Body of pancreas (tissue), 4 donors: ENCODE results near the gene KIF19. TPM values are rescaled to one million over a fixed set of nuclear protein-coding genes. Genes with fewer than 3 reads are reported as not detected.
"Not testable (repeated sequence)": the region's sequence is repeated elsewhere in the genome, so short reads cannot be mapped to it uniquely, and the experiment has no call there.

ENCODE experiments used
- ATAC-seq: fragments of 150-250 bp; one replicate; pipeline ENCODE4 v1.9.1; 2016
- DNase-seq, 4 donors: peaks; one replicate each; pipeline ENCODE4 v3.0.0-alpha.2; 2019
- H3K27ac ChIP-seq, 4 donors: fragments of 200-600 bp; sonication (generic); 1 replicate in 3 of 4; 2 replicates in 1 of 4; pipeline versions ENCODE4 v1.5.1 to v1.6.1; 2016 to 2019; ENCODE audit warnings: mild to moderate bottlenecking in 1 of 4, mixed read lengths in 1 of 4, moderate library complexity in 1 of 4
- H3K27me3 ChIP-seq, 2 donors: fragments of 200-600 bp; sonication (generic); one replicate each; pipeline ENCODE4 v1.6.0; 2016; ENCODE audit warnings: mild to moderate bottlenecking in 1 of 2
- H3K36me3 ChIP-seq, 2 donors: fragments of 200-600 bp; sonication (generic); replicated peaks in 1 of 2; 2 replicates each; pipeline ENCODE4 v1.5.1; 2016; ENCODE audit warnings: low read depth in 2 of 2; ENCODE audit not compliant: insufficient read depth in 1 of 2
- H3K4me1 ChIP-seq: fragments of 200-600 bp; sonication (generic); one replicate; pipeline ENCODE4 v1.6.0; 2016
- H3K4me3 ChIP-seq, 2 donors: fragments of 200-600 bp; sonication (generic); 1 replicate in 1 of 2; 2 replicates in 1 of 2; pipeline ENCODE4 v1.5.1; 2016 to 2019
- H3K9me3 ChIP-seq, 3 donors: fragments of 200-600 bp; sonication (generic); 1 replicate in 2 of 3; 2 replicates in 1 of 3; pipeline ENCODE4 v1.5.1; 2016
- POLR2A ChIP-seq, 3 donors: fragments of 450-650 bp; IDR thresholded peaks; one replicate each; pipeline ENCODE4 v1.6.1; 2016; ENCODE audit warnings: antibody characterized with exemption in 3 of 3, mild to moderate bottlenecking in 2 of 3
- WGBS, 2 donors: methylation state at CpG; one replicate each; pipeline ENCODE4 v1.1.5; 2017; 5-methylcytosine and 5-hydroxymethylcytosine counted together
- intact Hi-C: fragments of 100-400 bp; cut with DNase I; formaldehyde crosslinking; loops from one replicate; pipeline ENCODE4 v1.15.1; 2023
- total RNA-seq, 2 donors: library from RNA; depleted of rRNA; stranded (reverse); fragments of >200 nt; gene quantifications; one replicate each; pipeline ENCODE4 v1.1.0, GENCODE V29; 2016
- TF ChIP-seq, protein P1 (sequence below), 7 experiments: fragments of 450-650 bp in 4 of 7; fragments of 200-600 bp in 3 of 7; sonication (generic) in 3 of 7; IDR thresholded peaks; one replicate each; pipeline ENCODE4 v1.5.1; 2016 to 2019; ENCODE audit warnings: antibody characterized with exemption in 7 of 7

Gene KIF19, protein sequence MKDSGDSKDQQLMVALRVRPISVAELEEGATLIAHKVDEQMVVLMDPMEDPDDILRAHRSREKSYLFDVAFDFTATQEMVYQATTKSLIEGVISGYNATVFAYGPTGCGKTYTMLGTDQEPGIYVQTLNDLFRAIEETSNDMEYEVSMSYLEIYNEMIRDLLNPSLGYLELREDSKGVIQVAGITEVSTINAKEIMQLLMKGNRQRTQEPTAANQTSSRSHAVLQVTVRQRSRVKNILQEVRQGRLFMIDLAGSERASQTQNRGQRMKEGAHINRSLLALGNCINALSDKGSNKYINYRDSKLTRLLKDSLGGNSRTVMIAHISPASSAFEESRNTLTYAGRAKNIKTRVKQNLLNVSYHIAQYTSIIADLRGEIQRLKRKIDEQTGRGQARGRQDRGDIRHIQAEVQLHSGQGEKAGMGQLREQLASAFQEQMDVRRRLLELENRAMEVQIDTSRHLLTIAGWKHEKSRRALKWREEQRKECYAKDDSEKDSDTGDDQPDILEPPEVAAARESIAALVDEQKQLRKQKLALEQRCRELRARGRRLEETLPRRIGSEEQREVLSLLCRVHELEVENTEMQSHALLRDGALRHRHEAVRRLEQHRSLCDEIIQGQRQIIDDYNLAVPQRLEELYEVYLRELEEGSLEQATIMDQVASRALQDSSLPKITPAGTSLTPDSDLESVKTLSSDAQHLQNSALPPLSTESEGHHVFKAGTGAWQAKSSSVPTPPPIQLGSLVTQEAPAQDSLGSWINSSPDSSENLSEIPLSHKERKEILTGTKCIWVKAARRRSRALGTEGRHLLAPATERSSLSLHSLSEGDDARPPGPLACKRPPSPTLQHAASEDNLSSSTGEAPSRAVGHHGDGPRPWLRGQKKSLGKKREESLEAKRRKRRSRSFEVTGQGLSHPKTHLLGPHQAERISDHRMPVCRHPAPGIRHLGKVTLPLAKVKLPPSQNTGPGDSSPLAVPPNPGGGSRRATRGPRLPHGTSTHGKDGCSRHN
- total RNA-seq, result 1 to 10 TPM; 2.3 to 3.3 TPM

DNA sequence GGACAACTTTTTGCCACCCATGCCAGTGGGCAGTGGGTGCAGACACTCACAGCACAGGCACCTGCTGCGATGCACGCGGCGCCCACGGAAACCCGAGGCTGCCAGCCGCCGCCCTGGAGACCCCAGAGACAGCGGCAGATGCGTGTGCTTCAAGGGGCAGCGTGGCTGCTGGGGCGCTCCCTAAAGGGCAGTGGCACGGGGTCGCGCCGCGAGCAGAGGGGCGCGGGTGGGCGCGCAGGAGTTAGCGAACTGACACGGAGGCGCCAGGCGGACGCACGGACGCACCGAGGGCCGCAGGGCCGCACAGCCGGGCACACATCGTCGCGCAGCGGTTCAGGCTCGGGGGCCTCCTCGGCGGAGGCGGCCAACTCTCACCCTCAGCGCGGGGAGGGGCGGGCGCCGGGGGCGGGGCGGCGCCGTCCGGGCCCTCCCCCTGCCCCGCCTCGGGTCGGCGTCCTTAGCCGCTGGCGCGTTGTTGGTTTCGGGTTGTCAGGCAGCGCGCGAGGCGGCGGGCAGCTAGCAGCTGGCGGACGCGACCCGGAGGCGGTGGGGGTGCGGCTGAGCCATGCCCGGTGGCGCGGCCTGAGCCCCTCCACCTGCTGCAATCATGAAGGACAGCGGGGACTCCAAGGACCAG, at the start of gene KIF19:
Gene KIF19, plus strand, starts transcription at position 484 of the 637 bp plus-strand sequence. Its CDS starts 124 bp downstream, at position 608.
- peaks cover 0 to 6% of the 10 kb centered on the region in 2 donors for H3K27me3 ChIP-seq
- 6% methylated on average over 69 of the region's 73 CpGs; no CpG with 5 or more reads in 1 of the 2 donors for WGBS, 2 donors
- no peak within 1 kb of the TSS for H3K4me3 ChIP-seq
- H3K36me3 ChIP-seq, result no peaks in the 10 kb centered on the region
- intact Hi-C loops, result no loop called here
- TF ChIP-seq, protein P1, sequence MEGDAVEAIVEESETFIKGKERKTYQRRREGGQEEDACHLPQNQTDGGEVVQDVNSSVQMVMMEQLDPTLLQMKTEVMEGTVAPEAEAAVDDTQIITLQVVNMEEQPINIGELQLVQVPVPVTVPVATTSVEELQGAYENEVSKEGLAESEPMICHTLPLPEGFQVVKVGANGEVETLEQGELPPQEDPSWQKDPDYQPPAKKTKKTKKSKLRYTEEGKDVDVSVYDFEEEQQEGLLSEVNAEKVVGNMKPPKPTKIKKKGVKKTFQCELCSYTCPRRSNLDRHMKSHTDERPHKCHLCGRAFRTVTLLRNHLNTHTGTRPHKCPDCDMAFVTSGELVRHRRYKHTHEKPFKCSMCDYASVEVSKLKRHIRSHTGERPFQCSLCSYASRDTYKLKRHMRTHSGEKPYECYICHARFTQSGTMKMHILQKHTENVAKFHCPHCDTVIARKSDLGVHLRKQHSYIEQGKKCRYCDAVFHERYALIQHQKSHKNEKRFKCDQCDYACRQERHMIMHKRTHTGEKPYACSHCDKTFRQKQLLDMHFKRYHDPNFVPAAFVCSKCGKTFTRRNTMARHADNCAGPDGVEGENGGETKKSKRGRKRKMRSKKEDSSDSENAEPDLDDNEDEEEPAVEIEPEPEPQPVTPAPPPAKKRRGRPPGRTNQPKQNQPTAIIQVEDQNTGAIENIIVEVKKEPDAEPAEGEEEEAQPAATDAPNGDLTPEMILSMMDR (IDR thresholded peaks at IDR 0.05), result no peak
- TF ChIP-seq POLR2A (IDR thresholded peaks at IDR 0.05), result peak in 1 of 3 donors; percentile 10
- H3K4me1 ChIP-seq, result peaks cover 15% of the 10 kb centered on the region
- peak; percentile 32 to 56 (median 36) for DNase-seq
- no peaks in the 10 kb centered on the region for H3K9me3 ChIP-seq
- no peak within 1 kb of the TSS for H3K27ac ChIP-seq
- peak; percentile 61 for ATAC-seq

DNA sequence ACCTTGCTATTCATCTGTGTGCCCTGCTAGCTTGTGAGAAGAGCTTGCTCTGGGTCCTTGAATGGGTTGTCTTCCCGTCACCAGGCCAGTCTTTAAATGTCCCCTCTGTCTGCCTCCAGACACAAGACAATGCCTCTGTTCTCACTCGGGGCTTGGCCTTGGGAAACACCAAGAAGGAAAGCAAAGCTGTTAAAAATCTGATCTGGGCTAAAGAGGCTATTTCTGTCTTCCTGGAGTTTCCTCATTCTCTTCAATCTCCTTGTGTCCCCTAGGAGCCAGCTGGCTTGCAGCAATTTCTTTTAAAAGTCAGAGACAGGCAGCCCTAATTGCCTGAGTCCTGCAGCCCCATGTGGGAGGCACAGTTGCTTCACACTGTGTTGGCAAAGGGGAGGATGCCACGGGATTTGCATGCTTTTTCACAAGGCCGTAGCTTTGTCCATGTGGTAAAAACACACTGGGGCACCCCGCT, 49.5 kb upstream of the KIF19 start:
- H3K9me3 ChIP-seq, result no peaks in the 10 kb centered on the region
- peaks cover 0 to 9% of the 10 kb centered on the region in 2 donors for H3K27me3 ChIP-seq
- DNase-seq (no peak), ATAC-seq (no peak)
- no peak overlapping the region for H3K4me3 ChIP-seq
- TF ChIP-seq POLR2A (IDR thresholded peaks at IDR 0.05), result no peak
- TF ChIP-seq, protein P1 (IDR thresholded peaks at IDR 0.05), result no peak
- peaks cover 10% of the 10 kb centered on the region for H3K4me1 ChIP-seq
- 55 to 62% methylated on average over 5 of the region's 5 CpGs for WGBS, 2 donors
- H3K27ac ChIP-seq, result no peak overlapping the region
- intact Hi-C loops, result no loop called here
- no peaks in the 10 kb centered on the region for H3K36me3 ChIP-seq

DNA sequence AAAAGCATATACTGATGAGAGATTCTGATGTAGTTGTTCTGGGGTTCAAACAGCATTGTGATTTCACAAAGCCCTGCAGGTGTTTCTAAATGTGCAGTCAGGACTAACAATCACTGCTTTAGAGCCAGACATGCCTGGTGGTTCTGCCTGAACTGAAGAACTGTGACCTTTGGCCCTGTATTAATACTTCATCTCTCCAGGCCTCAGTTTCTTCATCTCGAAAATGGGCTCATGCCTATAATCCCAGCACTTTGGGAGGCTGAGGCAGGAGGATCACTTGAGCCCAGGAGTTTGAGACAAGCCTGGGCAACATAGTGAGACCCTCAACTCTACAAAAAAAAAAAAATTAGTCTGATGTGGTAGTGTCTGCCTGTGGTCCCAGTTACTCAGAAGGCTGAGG, 48.1 kb upstream of the KIF19 start:
- ATAC-seq, result no peak
- Histone ChIP-seq H3K4me1 (peaks cover 10% of the 10 kb centered on the region), H3K9me3 (no peaks in the 10 kb centered on the region), H3K27me3 (peaks cover 0 to 9% of the 10 kb centered on the region in 2 donors), H3K4me3 (no peak overlapping the region), H3K27ac (no peak overlapping the region), H3K36me3 (no peaks in the 10 kb centered on the region)
- WGBS, 2 donors, result 36 to 48% methylated on average over 1 of the region's 1 CpG
- intact Hi-C loops, result no loop called here
- no peak for DNase-seq
- TF ChIP-seq, protein P1 (IDR thresholded peaks at IDR 0.05), result no peak
- TF ChIP-seq POLR2A (IDR thresholded peaks at IDR 0.05), result no peak

DNA sequence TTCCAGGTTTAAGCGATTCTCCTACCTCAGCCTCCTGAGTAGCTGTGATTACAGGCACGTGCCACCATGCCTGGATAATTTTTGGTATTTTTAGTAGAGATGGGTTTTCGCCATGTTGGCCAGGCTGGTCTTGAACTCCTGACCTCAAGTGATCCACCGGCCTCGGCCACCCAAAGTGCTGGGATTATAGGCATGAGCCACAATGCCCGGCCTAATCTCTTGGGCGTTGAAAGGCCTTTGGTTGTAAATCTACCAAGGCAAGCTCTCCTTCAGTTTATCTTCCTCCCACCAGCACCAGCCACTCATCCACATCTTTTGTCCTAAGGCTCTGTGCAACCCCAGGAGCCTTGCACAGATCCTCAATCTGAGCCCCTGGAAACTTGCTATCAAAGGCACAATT, 46.4 kb upstream of the KIF19 start:
- H3K27me3 ChIP-seq, H3K4me3 ChIP-seq, H3K36me3 ChIP-seq, H3K27ac ChIP-seq, intact Hi-C loops, H3K4me1 ChIP-seq, DNase-seq, ATAC-seq, H3K9me3 ChIP-seq: not testable (repeated sequence)
- 86 to 89% methylated on average over 7 of the region's 7 CpGs for WGBS, 2 donors
